22Rv1 (cell line): ENCODE data around the gene ELAVL1.

ENCODE experiments used
- H3K27ac ChIP-seq: fragments of 450-650 bp; 2 replicates; pipeline ENCODE4 v1.5.1; 2017
- ZFX ChIP-seq: fragments of 450-650 bp; IDR thresholded peaks from 2 replicates; pipeline ENCODE4 v1.6.1; 2017; ENCODE audit warnings: antibody characterized with exemption, borderline replicate concordance
- TF ChIP-seq, protein P1 (sequence below): fragments of 450-650 bp; IDR thresholded peaks from 2 replicates; pipeline ENCODE4 v1.5.1; 2017; ENCODE audit warnings: mild to moderate bottlenecking

The ELAVL1 gene

DNA sequence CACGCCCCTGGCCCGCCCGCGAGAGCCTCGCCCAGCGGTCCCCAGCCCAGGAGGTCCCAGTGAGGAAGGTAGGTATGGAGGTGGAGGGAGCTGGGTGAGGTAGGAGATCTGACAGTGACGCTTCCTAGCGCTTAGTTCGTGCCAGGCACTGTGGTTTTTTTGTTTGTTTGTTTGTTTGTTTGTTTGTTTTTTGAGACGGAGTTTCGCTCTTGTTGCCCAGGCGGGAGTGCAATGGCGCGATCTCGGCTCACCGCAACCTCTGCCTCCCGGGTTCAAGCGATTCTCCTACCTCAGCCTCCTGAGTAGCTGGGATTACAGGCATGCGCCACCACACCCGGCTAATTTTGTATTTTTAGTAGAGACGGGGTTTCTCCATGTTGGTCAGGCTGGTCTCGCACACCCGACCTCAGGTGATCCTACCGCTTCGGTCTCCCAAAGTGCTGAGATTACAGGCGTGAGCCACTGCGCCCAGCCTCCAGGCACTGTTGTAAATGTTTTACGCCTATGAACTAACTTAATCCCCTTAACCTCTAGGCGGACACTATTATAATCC lies 87.3 kb downstream of the ELAVL1 start:
- peak overlapping the region; percentile 97 for H3K27ac ChIP-seq
- TF ChIP-seq, protein P1, sequence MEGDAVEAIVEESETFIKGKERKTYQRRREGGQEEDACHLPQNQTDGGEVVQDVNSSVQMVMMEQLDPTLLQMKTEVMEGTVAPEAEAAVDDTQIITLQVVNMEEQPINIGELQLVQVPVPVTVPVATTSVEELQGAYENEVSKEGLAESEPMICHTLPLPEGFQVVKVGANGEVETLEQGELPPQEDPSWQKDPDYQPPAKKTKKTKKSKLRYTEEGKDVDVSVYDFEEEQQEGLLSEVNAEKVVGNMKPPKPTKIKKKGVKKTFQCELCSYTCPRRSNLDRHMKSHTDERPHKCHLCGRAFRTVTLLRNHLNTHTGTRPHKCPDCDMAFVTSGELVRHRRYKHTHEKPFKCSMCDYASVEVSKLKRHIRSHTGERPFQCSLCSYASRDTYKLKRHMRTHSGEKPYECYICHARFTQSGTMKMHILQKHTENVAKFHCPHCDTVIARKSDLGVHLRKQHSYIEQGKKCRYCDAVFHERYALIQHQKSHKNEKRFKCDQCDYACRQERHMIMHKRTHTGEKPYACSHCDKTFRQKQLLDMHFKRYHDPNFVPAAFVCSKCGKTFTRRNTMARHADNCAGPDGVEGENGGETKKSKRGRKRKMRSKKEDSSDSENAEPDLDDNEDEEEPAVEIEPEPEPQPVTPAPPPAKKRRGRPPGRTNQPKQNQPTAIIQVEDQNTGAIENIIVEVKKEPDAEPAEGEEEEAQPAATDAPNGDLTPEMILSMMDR = peak; percentile 55

DNA sequence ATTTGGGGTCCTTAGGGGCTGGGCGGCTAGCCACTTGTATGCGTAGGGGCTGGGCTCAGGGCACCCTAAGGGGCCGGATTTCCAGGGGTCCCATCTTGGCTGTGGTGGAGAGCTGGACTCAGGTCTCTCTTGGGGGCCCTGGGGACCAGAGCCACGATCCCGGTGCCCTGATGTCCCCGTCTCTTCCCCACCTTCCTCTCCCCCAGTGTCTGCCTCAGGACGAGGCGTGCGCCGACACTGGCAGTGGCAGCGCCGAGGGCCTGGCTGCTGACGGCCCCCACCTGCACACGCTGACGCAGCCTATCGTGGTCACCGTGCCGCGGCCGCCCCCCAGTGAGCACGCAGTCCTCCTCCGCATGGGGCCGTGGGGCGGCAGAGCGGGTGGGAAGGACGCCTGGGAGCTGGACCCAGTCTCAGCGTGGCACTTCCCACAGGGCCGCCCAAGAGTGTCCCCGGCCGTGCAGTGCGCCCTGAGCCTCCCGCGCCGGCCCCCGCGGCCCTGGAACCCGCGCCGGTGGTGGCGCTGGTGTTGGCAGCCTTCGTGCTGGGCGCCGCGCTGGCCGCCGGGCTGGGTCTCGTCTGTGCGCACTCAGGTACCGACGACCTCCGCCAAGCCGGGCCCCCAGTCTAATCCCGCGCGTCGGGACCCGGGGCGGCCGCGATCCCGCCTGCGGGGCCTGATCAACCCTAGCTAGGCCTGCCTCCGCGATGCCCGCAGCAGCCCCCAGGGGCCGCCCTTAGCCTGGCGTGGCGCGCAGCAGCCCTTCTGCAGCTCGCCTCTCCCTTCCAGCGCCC lies 88.0 kb downstream of the ELAVL1 start:
- TF ChIP-seq ZFX = no peak
- TF ChIP-seq, protein P1 = peak; percentile 78

DNA sequence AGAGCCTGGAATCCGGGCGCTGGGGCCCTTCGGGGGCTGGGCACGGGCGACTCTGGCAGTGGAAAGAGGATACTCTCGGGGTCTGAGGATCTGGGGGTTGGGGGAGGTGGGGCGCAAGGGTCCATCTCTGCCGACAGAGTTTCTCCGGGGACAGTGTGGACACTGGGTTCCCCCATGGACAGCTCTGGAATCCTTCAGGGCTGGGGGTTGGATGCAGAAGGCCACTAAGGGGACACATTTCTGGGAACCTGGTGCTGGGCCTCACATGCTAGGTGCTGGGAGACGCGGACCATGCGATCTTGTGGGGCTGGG lies 88.5 kb downstream of the ELAVL1 start:
- H3K27ac ChIP-seq = peak overlapping the region; percentile 97
- no peak for TF ChIP-seq ZFX
- TF ChIP-seq, protein P1 = no peak

More for the DNA sequence above, 88.0 kb downstream of the ELAVL1 start:
- H3K27ac ChIP-seq = peak overlapping the region; percentile 97

DNA sequence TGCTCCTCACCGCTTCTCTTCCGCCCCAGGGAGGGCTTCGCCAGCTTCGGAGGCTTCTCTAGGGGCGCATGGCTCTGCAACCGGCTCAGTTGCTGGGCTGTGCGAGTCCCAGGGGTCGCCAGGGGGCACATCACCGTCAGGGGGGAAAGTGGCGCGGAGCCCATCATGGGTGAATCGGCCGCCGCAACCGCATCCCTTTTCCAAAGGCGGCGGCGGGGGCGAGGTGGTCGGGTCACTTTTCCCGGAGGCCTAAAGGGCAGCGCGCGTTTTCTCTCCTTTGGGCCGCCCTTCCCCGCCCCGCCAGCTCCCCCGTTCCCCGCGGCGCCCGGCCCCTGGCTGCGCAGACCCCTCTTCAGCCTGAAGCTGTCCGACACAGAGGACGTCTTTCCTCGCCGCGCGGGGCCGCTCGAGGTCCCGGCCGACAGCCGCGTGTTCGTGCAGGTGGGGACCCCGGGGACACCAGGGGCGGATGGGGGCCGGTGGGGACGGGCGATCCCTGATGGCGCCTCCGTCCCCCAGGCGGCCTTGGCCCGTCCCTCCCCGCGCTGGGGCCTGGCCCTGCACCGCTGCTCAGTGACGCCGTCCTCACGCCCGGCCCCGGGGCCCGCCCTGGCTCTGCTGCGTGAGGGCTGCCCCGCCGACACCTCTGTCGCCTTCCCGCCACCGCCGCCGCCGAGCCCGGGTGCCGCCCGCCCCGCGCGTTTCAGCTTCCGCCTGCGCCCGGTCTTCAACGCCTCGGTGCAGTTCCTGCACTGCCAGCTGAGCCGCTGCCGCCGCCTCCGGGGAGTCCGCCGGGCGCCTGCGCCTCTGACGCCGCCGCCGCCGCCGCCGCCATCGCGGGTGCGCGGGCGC lies 89.1 kb downstream of the ELAVL1 start:
- H3K27ac ChIP-seq = peak overlapping the region; percentile 97
- TF ChIP-seq, protein P1 = peak; percentile 32
- no peak for TF ChIP-seq ZFX

DNA sequence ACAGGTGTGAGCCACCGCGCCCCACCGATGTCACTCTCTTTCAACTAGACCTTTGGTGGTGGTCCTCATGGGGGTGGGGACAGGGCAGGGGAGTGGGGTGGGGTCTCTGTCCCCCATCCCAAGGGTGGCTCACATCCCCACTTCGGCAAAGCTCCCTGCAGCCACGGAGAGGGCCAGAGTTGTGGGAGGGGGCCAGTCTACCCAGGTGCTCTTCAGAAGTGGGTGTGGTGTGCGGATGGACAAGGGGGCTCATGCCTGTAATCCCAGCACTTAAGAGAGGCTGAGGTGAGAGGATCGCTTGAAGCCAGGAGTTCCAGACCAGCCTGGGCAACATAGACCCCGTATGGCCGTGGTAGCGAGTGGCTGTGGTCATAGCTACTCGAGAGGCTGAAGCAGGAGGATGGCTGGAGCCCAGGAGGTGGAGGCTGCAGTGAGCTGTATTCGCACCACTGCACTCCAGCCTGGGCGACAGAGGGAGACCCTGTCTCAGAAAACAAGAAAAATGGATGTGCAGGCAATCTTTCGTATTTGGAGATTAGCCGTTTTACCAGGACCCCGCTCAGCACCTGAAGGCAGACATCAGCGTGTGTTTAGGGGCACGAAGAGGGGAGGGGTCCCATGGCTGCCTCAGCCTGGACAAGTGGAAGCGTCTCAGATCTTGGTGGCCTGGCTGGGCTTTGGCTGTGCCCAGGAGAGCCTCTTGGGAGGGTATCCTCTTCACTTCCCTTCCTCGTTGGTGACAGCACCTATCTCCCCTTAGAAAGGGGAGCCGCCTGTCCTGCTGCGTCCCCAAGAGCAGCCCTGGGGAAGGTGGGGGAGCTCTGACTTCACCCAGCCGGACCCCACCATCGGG lies 90.0 kb downstream of the ELAVL1 start:
- TF ChIP-seq ZFX = no peak
- TF ChIP-seq, protein P1 = no peak
- H3K27ac ChIP-seq = peak overlapping the region; percentile 97

DNA sequence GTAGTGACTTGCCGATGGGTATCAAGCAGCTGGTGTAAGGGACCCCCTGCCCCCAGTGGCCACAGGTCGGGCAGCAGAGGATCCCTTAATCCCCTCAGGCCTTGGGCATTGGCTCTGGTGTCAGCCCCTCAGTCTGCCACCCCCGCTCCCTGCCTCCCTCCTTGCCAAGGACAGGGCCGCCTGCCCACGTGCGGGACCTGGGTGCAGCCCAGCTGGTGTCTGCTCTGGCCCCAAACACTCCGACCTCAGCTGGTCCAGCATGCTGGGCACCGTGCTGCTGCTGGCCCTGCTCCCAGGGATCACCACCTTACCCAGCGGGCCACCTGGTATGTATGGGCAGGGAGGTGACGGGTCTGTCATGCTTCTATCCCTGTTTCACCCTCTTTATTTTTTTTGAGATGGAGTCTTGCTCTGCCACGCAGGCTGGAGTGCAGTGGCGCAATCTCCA lies 90.8 kb downstream of the ELAVL1 start, which contains the start of gene TGFBR3L:
Gene TGFBR3L, plus strand, starts transcription at position 233 of the 448 bp plus-strand sequence.
- H3K27ac ChIP-seq = peak within 1 kb of the TSS; percentile 97
- TF ChIP-seq, protein P1 = no peak
- no peak for TF ChIP-seq ZFX
